A549 (cell line): ENCODE data around the gene FANCC. TPM values are rescaled to one million over a fixed set of nuclear protein-coding genes. Genes with fewer than 3 reads are reported as not detected.

Experiments used
- ATAC-seq, 2 experiments: fragments of 200-7000 bp in 1 of 2; fragments of >200 bp in 1 of 2; cut with Nextera tagmentation in 1 of 2; cut with Tn5 transposase in 1 of 2; 3 replicates each; pipeline versions ENCODE4 v1.8.0 to v1.9.1; 2018 to 2020; ENCODE audit warnings: mild to moderate bottlenecking in 1 of 2, moderate library complexity in 1 of 2
- CTCF ChIA-PET: fragments of 300-600 bp; sonication (Branson Sonifier 250); formaldehyde crosslinking; extraction: SDS; loops from one replicate; lab custom pipeline; 2021; ENCODE audit warnings: antibody characterized with exemption, inconsistent platforms; lab: Yijun Ruan, JAX
- POLR2A ChIA-PET: fragments of 350-600 bp; formaldehyde crosslinking; extraction: SDS; loops from one replicate; lab custom pipeline; 2021; ENCODE audit warnings: antibody characterized with exemption, inconsistent platforms; lab: Yijun Ruan, JAX
- DNase-seq, 2 experiments: peaks; one replicate each; pipeline versions ENCODE4 v3.0.0 to v3.0.0-alpha.2; 2011 to 2016; ENCODE audit warnings: low read depth in 1 of 2, low spot score in 1 of 2
- FAIRE-seq: peaks from 2 replicates; lab custom pipeline; 2011; peaks lifted over from hg19 to GRCh38; lab: Jason Lieb, UNC
- H3K27ac ChIP-seq, 2 experiments: fragments of >200 bp; sonication (Bioruptor Twin); formaldehyde crosslinking; 3 replicates each; pipeline ENCODE4 v1.5.1; 2016 to 2017
- H3K4me1 ChIP-seq: fragments of >200 bp; sonication (Bioruptor Twin); formaldehyde crosslinking; 3 replicates; pipeline ENCODE4 v1.6.1; 2016
- H3K4me2 ChIP-seq: fragments of >200 bp; sonication (Bioruptor Twin); formaldehyde crosslinking; 3 replicates; pipeline ENCODE4 v1.6.1; 2016
- H3K4me3 ChIP-seq: fragments of >200 bp; sonication (Bioruptor Twin); formaldehyde crosslinking; 3 replicates; pipeline ENCODE4 v1.5.1; 2016
- H3K9me3 ChIP-seq: fragments of >200 bp; sonication (Bioruptor Twin); formaldehyde crosslinking; 3 replicates; pipeline ENCODE4 v1.6.1; 2016
- BCL3 ChIP-seq: fragments of >200 bp; sonication (Bioruptor Twin); formaldehyde crosslinking; IDR thresholded peaks from 3 replicates; pipeline ENCODE4 v1.6.1; 2016
- BHLHE40 ChIP-seq: IDR thresholded peaks from 2 replicates; pipeline ENCODE4 v1.6.1; 2012; ENCODE audit warnings: low read depth, low read length, inconsistent platforms
- CHD4 ChIP-seq: fragments of 200-600 bp; sonication (generic); IDR thresholded peaks from 2 replicates; pipeline ENCODE4 v1.6.1; 2016; ENCODE audit warnings: antibody characterized with exemption, mild to moderate bottlenecking, borderline replicate concordance
- CTCF ChIP-seq: fragments of >200 bp; sonication (Bioruptor Twin); formaldehyde crosslinking; IDR thresholded peaks from 3 replicates; pipeline ENCODE4 v1.5.1; 2016
- ESRRA ChIP-seq: fragments of 150-350 bp; IDR thresholded peaks from 2 replicates; pipeline ENCODE4 v1.6.1; 2014; ENCODE audit warnings: mild to moderate bottlenecking, low read length, borderline replicate concordance
- FOXS1 ChIP-seq: fragments of 250-450 bp; sonication (Bioruptor Pico); IDR thresholded peaks from 2 replicates; pipeline ENCODE4 v1.5.0; 2020; ENCODE audit warnings: mild to moderate bottlenecking, moderate library complexity
- HMGXB4 ChIP-seq: fragments of 250-450 bp; sonication (Bioruptor Pico); IDR thresholded peaks from 2 replicates; pipeline ENCODE4 v1.5.0; 2021; ENCODE audit warnings: mild to moderate bottlenecking, moderate library complexity, borderline replicate concordance
- HOXB13 ChIP-seq: fragments of 250-450 bp; sonication (Bioruptor Pico); IDR thresholded peaks from 2 replicates; pipeline ENCODE4 v1.5.0; 2020; ENCODE audit warnings: low read depth, mild to moderate bottlenecking, moderate library complexity
- JUNB ChIP-seq: fragments of >200 bp; sonication (Bioruptor Twin); formaldehyde crosslinking; IDR thresholded peaks from 2 replicates; pipeline ENCODE4 v1.6.1; 2016
- KDM1A ChIP-seq: fragments of 200-600 bp; sonication (generic); IDR thresholded peaks from 2 replicates; pipeline ENCODE4 v1.6.1; 2016; ENCODE audit warnings: low read depth, mild to moderate bottlenecking
- KDM5A ChIP-seq: fragments of 200-600 bp; sonication (generic); IDR thresholded peaks from 2 replicates; pipeline ENCODE4 v1.6.1; 2016; ENCODE audit warnings: antibody characterized with exemption, mild to moderate bottlenecking
- MYC ChIP-seq: IDR thresholded peaks from 2 replicates; pipeline ENCODE4 v1.6.1; 2012; ENCODE audit warnings: mild to moderate bottlenecking, inconsistent platforms, low read length, improper control_type of control experiment, borderline replicate concordance
- NPAS2 ChIP-seq: fragments of 250-450 bp; sonication (Bioruptor Pico); IDR thresholded peaks from 2 replicates; pipeline ENCODE4 v1.8.0; 2022; ENCODE audit warnings: mild to moderate bottlenecking, moderate library complexity, borderline replicate concordance
- PHF8 ChIP-seq: fragments of 200-600 bp; sonication (generic); IDR thresholded peaks from 2 replicates; pipeline ENCODE4 v1.6.1; 2016; ENCODE audit warnings: low read depth, mild to moderate bottlenecking, antibody characterized with exemption, moderate library complexity, borderline replicate concordance
- RARB ChIP-seq: fragments of 250-450 bp; sonication (Bioruptor Pico); IDR thresholded peaks from 2 replicates; pipeline ENCODE4 v1.8.0; 2021; ENCODE audit warnings: mild to moderate bottlenecking, moderate library complexity
- RCOR1 ChIP-seq: fragments of 150-350 bp; IDR thresholded peaks from 2 replicates; pipeline ENCODE4 v1.6.1; 2014; ENCODE audit warnings: antibody characterized with exemption, low read length, low read depth
- REST ChIP-seq: fragments of 200-600 bp; sonication (generic); IDR thresholded peaks from 2 replicates; pipeline ENCODE4 v1.6.1; 2016; ENCODE audit warnings: antibody characterized with exemption, mild to moderate bottlenecking, moderate library complexity
- SMC3 ChIP-seq: fragments of >200 bp; sonication (Bioruptor Twin); formaldehyde crosslinking; IDR thresholded peaks from 3 replicates; pipeline ENCODE4 v1.6.1; 2018; ENCODE audit warnings: inconsistent platforms
- USF2 ChIP-seq: fragments of 450-650 bp; IDR thresholded peaks from 2 replicates; pipeline ENCODE4 v1.6.1; 2014; ENCODE audit warnings: antibody characterized with exemption
- ZC3H11A ChIP-seq: fragments of 450-650 bp; IDR thresholded peaks from 2 replicates; pipeline ENCODE4 v1.6.1; 2014; ENCODE audit warnings: antibody characterized with exemption, mild to moderate bottlenecking
- ZFP36 ChIP-seq: fragments of 450-650 bp; IDR thresholded peaks from 2 replicates; pipeline ENCODE4 v1.6.1; 2014; ENCODE audit warnings: borderline replicate concordance; ENCODE audit not compliant: partially characterized antibody
- ZSCAN20 ChIP-seq: fragments of 250-450 bp; sonication (Bioruptor Pico); IDR thresholded peaks from 2 replicates; pipeline ENCODE4 v1.8.0; 2022; ENCODE audit warnings: mild to moderate bottlenecking, moderate library complexity
- WGBS: methylation state at CpG from one replicate; pipeline ENCODE4 v1.1.6; 2017; ENCODE audit errors: missing lambda C conversion rate; 5-methylcytosine and 5-hydroxymethylcytosine counted together
- polyA plus RNA-seq, 4 experiments: library from polyadenylated mRNA; depleted of rRNA in 3 of 4; stranded (reverse); fragments of >200 nt; fragmentation: RNase III in 1 of 4; extraction: RNeasy Plus Mini Kit Qiagen cat#74134 plus additional on column Dnase treatment in 1 of 4; gene quantifications; 2 replicates in 3 of 4; 3 replicates in 1 of 4; pipeline ENCODE4 v1.2.3, GENCODE V29; 2011 to 2017

The FANCC gene
- polyA plus RNA-seq, 2 of the 4 experiments (the other 2 are of a cell fraction): 13.5 to 24.9 TPM

GRCh38 chr9:95110921-95111525 is 206.5 kb downstream of the FANCC start:
- DNase-seq (no peak), ATAC-seq (no peak), FAIRE-seq (no peak)
- CTCF ChIA-PET: interaction anchor here (1.0 to 5.9 kb wide), 4 partner anchors 11 to 430 kb away, joined by 3 to 58 read pairs (median 10); no protein-coding TSS in a partner anchor
- H3K9me3 ChIP-seq: no peaks in the 10 kb centered on the region
- H3K27ac ChIP-seq: no peak overlapping the region
- 84% methylated on average over 14 of the region's 14 CpGs for WGBS
- no peaks in the 10 kb centered on the region for H3K4me1 ChIP-seq
- POLR2A ChIA-PET: no interaction called here
- no peak overlapping the region for H3K4me3 ChIP-seq
- TF ChIP-seq ZC3H11A (no peak), NPAS2 (CRISPR knock-in tag) (no peak)
- no peak overlapping the region for H3K4me2 ChIP-seq

GRCh38 chr9:95109456-95109855 is 208.1 kb downstream of the FANCC start:
- POLR2A ChIA-PET: no interaction called here
- FAIRE-seq (no peak), DNase-seq (no peak)
- H3K27ac ChIP-seq: no peak overlapping the region
- CTCF ChIA-PET: interaction anchor here (3.2 to 5.9 kb wide), 2 partner anchors 20 to 428 kb away, joined by 13 to 58 read pairs; no protein-coding TSS in a partner anchor
- H3K4me1 ChIP-seq: peaks cover 5% of the 10 kb centered on the region; the same call in 1 of the 3 replicates
- no peaks in the 10 kb centered on the region for H3K9me3 ChIP-seq
- H3K4me3 ChIP-seq: no peak overlapping the region
- TF ChIP-seq BCL3: no peak
- no peak for TF ChIP-seq RCOR1
- no peak for TF ChIP-seq SMC3
- no peak for TF ChIP-seq CTCF
- no peak for TF ChIP-seq CHD4
- no peak for TF ChIP-seq HOXB13 (CRISPR knock-in tag)
- no peak for TF ChIP-seq JUNB
- no peak for TF ChIP-seq RARB (CRISPR knock-in tag)
- TF ChIP-seq ESRRA: no peak
- no peak for TF ChIP-seq MYC
- TF ChIP-seq BHLHE40: no peak
- TF ChIP-seq KDM5A: no peak
- no peak for TF ChIP-seq HMGXB4
- no peak for TF ChIP-seq KDM1A
- no peak for TF ChIP-seq USF2
- no peak for TF ChIP-seq PHF8
- TF ChIP-seq ZSCAN20 (CRISPR knock-in tag): no peak
- TF ChIP-seq REST: no peak
- TF ChIP-seq FOXS1 (CRISPR knock-in tag): no peak
- TF ChIP-seq ZFP36: no peak
- TF ChIP-seq, all 56 proteins: peak for 0
- H3K4me2 ChIP-seq: no peak overlapping the region
- no peak for ATAC-seq
- WGBS: 78% methylated on average over 8 of the region's 8 CpGs
